ENCODE measurements around the gene ATP2B2.

DNA sequence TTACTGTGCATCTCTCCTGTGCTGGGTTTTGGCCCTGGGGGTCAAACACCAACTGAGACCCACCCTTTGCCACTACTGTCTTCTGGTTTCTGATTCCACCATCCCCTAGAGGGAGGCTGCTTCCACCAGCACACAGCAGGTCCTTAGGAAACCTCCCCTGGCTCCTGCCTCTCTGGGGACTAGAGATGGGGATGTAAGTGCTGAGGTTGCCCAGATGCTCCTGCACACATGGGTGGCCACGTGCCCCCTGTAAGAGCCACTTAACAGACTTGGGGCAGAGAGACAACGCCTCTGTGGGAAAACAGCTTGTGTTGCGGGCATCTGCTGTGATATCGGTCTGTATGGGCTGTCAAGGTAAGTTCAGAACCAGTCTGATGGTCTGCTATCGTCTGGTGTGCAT is 83.4 kb downstream of the ATP2B2 start:
- no peak for TF ChIP-seq LARP7 (IDR thresholded peaks at IDR 0.05)
- TF ChIP-seq, protein P1, sequence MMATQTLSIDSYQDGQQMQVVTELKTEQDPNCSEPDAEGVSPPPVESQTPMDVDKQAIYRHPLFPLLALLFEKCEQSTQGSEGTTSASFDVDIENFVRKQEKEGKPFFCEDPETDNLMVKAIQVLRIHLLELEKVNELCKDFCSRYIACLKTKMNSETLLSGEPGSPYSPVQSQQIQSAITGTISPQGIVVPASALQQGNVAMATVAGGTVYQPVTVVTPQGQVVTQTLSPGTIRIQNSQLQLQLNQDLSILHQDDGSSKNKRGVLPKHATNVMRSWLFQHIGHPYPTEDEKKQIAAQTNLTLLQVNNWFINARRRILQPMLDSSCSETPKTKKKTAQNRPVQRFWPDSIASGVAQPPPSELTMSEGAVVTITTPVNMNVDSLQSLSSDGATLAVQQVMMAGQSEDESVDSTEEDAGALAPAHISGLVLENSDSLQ (IDR thresholded peaks at IDR 0.05), result no peak
